Neural cell (in vitro differentiated cells): ENCODE data around the gene ALDH1L1. TPM values are rescaled to one million over a fixed set of nuclear protein-coding genes. Genes with fewer than 3 reads are reported as not detected.

Source experiments
- H2AFZ ChIP-seq: fragments of 200-600, 300-800 bp; sonication (generic), shearing (Covaris generic); 2 replicates; pipeline ENCODE4 v1.6.0; 2014; ENCODE audit warnings: low read depth, mild to moderate bottlenecking, antibody characterized with exemption, low read length, moderate library complexity
- H3F3A ChIP-seq: fragments of 200-600 bp; shearing (Covaris generic); 2 replicates; pipeline ENCODE4 v1.6.1; 2016; ENCODE audit warnings: mild to moderate bottlenecking, moderate library complexity, mixed read lengths, antibody characterized with exemption, low read length; ENCODE audit not compliant: insufficient read depth, poor library complexity, severe bottlenecking
- H3K27ac ChIP-seq: fragments of 200-600, 300-800 bp; sonication (generic), shearing (Covaris generic); 2 replicates; pipeline ENCODE4 v1.5.1; 2014; ENCODE audit warnings: mild to moderate bottlenecking, low read length, moderate library complexity
- H3K27me3 ChIP-seq: fragments of 300-800, 200-600 bp; sonication (generic), shearing (Covaris generic); 2 replicates; pipeline ENCODE4 v1.6.0; 2014; ENCODE audit warnings: mild to moderate bottlenecking, low read depth, low read length, moderate library complexity; ENCODE audit not compliant: insufficient read depth
- H3K36me3 ChIP-seq: fragments of 300-800, 200-600 bp; sonication (generic), shearing (Covaris generic); 2 replicates; pipeline ENCODE4 v1.5.1; 2014; ENCODE audit warnings: mild to moderate bottlenecking, antibody characterized with exemption, low read length, moderate library complexity; ENCODE audit not compliant: insufficient read depth
- H3K4me2 ChIP-seq: fragments of 300-800, 200-600 bp; sonication (generic), shearing (Covaris generic); 2 replicates; pipeline ENCODE4 v1.6.0; 2014; ENCODE audit warnings: mild to moderate bottlenecking, low read length
- H3K4me3 ChIP-seq: fragments of 300-800, 200-600 bp; sonication (generic), shearing (Covaris generic); 2 replicates; pipeline ENCODE4 v1.5.1; 2014; ENCODE audit warnings: mild to moderate bottlenecking, low read length, moderate library complexity
- H3K79me2 ChIP-seq: fragments of 200-600 bp; shearing (Covaris generic); replicated peaks from 2 replicates; pipeline ENCODE4 v1.6.0; 2014; ENCODE audit warnings: mild to moderate bottlenecking, low read length, moderate library complexity; ENCODE audit not compliant: insufficient read depth
- H3K9ac ChIP-seq: fragments of 300-800, 200-600 bp; sonication (generic), shearing (Covaris generic); 2 replicates; pipeline ENCODE4 v1.6.1; 2016; ENCODE audit warnings: mild to moderate bottlenecking, low read length, mixed read lengths
- H3K9me2 ChIP-seq: fragments of 200-600 bp; shearing (Covaris generic); 2 replicates; pipeline ENCODE4 v1.6.1; 2016; ENCODE audit warnings: mild to moderate bottlenecking, low read length, mixed read lengths; ENCODE audit not compliant: insufficient read depth
- H3K9me3 ChIP-seq: fragments of 200-600, 300-800 bp; sonication (generic), shearing (Covaris generic); 2 replicates; pipeline ENCODE4 v1.6.1; 2016; ENCODE audit warnings: mild to moderate bottlenecking, mixed run types, low read length, moderate library complexity, mixed read lengths
- H4K20me1 ChIP-seq: fragments of 200-600 bp; shearing (Covaris generic); 2 replicates; pipeline ENCODE4 v1.6.1; 2016; ENCODE audit warnings: mild to moderate bottlenecking, mixed run types; ENCODE audit not compliant: insufficient read depth
- CTCF ChIP-seq: fragments of 450-650 bp; IDR thresholded peaks from 2 replicates; pipeline ENCODE4 v1.5.1; 2014; ENCODE audit warnings: antibody characterized with exemption, mild to moderate bottlenecking, moderate library complexity; ENCODE audit not compliant: poor library complexity, severe bottlenecking
- EP300 ChIP-seq: fragments of 450-650 bp; conservative IDR thresholded peaks from 2 replicates; pipeline ENCODE4 v1.6.1; 2014; ENCODE audit warnings: antibody characterized with exemption, mild to moderate bottlenecking, moderate library complexity; ENCODE audit not compliant: poor library complexity, severe bottlenecking
- EZH2 ChIP-seq: fragments of 200-600, 300-800 bp; shearing (Covaris generic), sonication (generic); IDR thresholded peaks from 2 replicates; pipeline ENCODE4 v1.6.1; 2014; ENCODE audit warnings: antibody characterized with exemption, low read length, borderline replicate concordance, mild to moderate bottlenecking; ENCODE audit not compliant: insufficient read depth, poor library complexity, severe bottlenecking
- MXI1 ChIP-seq: fragments of 450-650 bp; conservative IDR thresholded peaks from 2 replicates; pipeline ENCODE4 v1.6.1; 2014; ENCODE audit warnings: antibody characterized with exemption, mild to moderate bottlenecking; ENCODE audit not compliant: poor library complexity, severe bottlenecking
- POLR2AphosphoS5 ChIP-seq: IDR thresholded peaks from 2 replicates; pipeline ENCODE4 v1.6.1; 2012
- RAD21 ChIP-seq: fragments of 450-650 bp; conservative IDR thresholded peaks from 2 replicates; pipeline ENCODE4 v1.6.1; 2014; ENCODE audit warnings: antibody characterized with exemption, mild to moderate bottlenecking, moderate library complexity
- REST ChIP-seq: IDR thresholded peaks from 2 replicates; pipeline ENCODE4 v1.6.1; 2012; ENCODE audit warnings: borderline replicate concordance
- SMC3 ChIP-seq: fragments of 450-650 bp; conservative IDR thresholded peaks from 2 replicates; pipeline ENCODE4 v1.6.1; 2014; ENCODE audit warnings: antibody characterized with exemption, mild to moderate bottlenecking, moderate library complexity; ENCODE audit not compliant: poor library complexity
- TAF1 ChIP-seq: IDR thresholded peaks from 2 replicates; pipeline ENCODE4 v1.6.1; 2012; ENCODE audit warnings: low read depth
- polyA plus RNA-seq: library from polyadenylated mRNA; depleted of rRNA; stranded (reverse); fragments of >200 nt; gene quantifications from 2 replicates; pipeline ENCODE4 v1.2.3, GENCODE V29; 2014

ALDH1L1 gene
- polyA plus RNA-seq, 1 donor from 2014 or later: not detected

GRCh38 chr3:126104742-126105605 is 75.4 kb downstream of the ALDH1L1 start:
- H4K20me1 ChIP-seq: no peaks in the 10 kb centered on the region
- H3K9me3 ChIP-seq: no peaks in the 10 kb centered on the region
- no peak for TF ChIP-seq REST
- no peak for TF ChIP-seq SMC3
- TF ChIP-seq MXI1: no peak
- TF ChIP-seq POLR2AphosphoS5: no peak
- TF ChIP-seq EZH2: no peak
- TF ChIP-seq RAD21: no peak
- no peak for TF ChIP-seq TAF1
- no peak overlapping the region for H3K4me2 ChIP-seq
- H2AFZ ChIP-seq: no peak overlapping the region
- no peak overlapping the region for H3K4me3 ChIP-seq
- no peaks in the 10 kb centered on the region for H3K79me2 ChIP-seq
- H3K9me2 ChIP-seq: no peaks in the 10 kb centered on the region
- H3K27ac ChIP-seq: no peak overlapping the region
- H3K9ac ChIP-seq: no peak overlapping the region
- H3K36me3 ChIP-seq: no peaks in the 10 kb centered on the region
- no peaks in the 10 kb centered on the region for H3F3A ChIP-seq
- no peaks in the 10 kb centered on the region for H3K27me3 ChIP-seq

GRCh38 chr3:126104028-126104635 is 76.3 kb downstream of the ALDH1L1 start:
- H3K4me2 ChIP-seq: no peak overlapping the region
- H3K4me3 ChIP-seq: no peak overlapping the region
- H3K9ac ChIP-seq: no peak overlapping the region
- H3K9me3 ChIP-seq: no peaks in the 10 kb centered on the region
- no peak overlapping the region for H3K27ac ChIP-seq
- no peaks in the 10 kb centered on the region for H3K27me3 ChIP-seq
- no peaks in the 10 kb centered on the region for H3K79me2 ChIP-seq
- TF ChIP-seq MXI1: no peak
- TF ChIP-seq REST: no peak
- no peak for TF ChIP-seq EZH2
- no peak for TF ChIP-seq POLR2AphosphoS5
- no peak for TF ChIP-seq EP300
- no peak for TF ChIP-seq TAF1
- TF ChIP-seq SMC3: no peak
- TF ChIP-seq CTCF: no peak
- no peak for TF ChIP-seq RAD21
- no peaks in the 10 kb centered on the region for H3K36me3 ChIP-seq
- no peaks in the 10 kb centered on the region for H3F3A ChIP-seq
- H3K9me2 ChIP-seq: no peaks in the 10 kb centered on the region
- no peak overlapping the region for H2AFZ ChIP-seq
- H4K20me1 ChIP-seq: no peaks in the 10 kb centered on the region
